Measurements from ENCODE around the gene IKBKG. TPM values are rescaled to one million over a fixed set of nuclear protein-coding genes. Genes with fewer than 3 reads are reported as not detected.
"Not testable (repeated sequence)": the region's sequence is repeated elsewhere in the genome, so short reads cannot be mapped to it uniquely, and the experiment has no call there.

Gene IKBKG
- polyA plus RNA-seq, 4 donors, result 17.7 to 34.9 (median 27.7) TPM

- Histone ChIP-seq H3K36me3 (ENCODE audit: control insufficient read depth in 3 of 3, insufficient read depth in 2 of 3, low read depth in 1 of 3, low read length in 3 of 3) (peaks cover 0 to 41% (median 0%) of the 10 kb centered on the region in 3 donors), H3K27ac (ENCODE audit: low read depth in 1 of 3, low read length in 2 of 3) (no peak overlapping the region)
Observed at GRCh38 chrX:154534526-154535322, 12.7 kb upstream of the IKBKG start.

GRCh38 chrX:154535892-154536291 is 11.5 kb upstream of the IKBKG start:
- Histone ChIP-seq H3K9me3 (ENCODE audit: control insufficient read depth in 2 of 2, insufficient read depth in 1 of 2, low read depth in 1 of 2, low read length in 1 of 2) (no peaks in the 10 kb centered on the region), H3K27ac (ENCODE audit: low read depth in 1 of 3, low read length in 2 of 3) (no peak overlapping the region), H3K4me3 (ENCODE audit: low read depth in 1 of 3, low read length in 3 of 3) (no peak overlapping the region), H3K4me1 (ENCODE audit: control insufficient read depth in 3 of 3, insufficient read depth in 2 of 3, low read depth in 1 of 3, low read length in 2 of 3) (peaks cover 0 to 11% (median 0%) of the 10 kb centered on the region in 3 donors), H3K27me3 (ENCODE audit: control insufficient read depth in 3 of 3, insufficient read depth in 3 of 3, low read length in 3 of 3) (no peaks in the 10 kb centered on the region), H3K36me3 (ENCODE audit: control insufficient read depth in 3 of 3, insufficient read depth in 2 of 3, low read depth in 1 of 3, low read length in 3 of 3) (peaks cover 0 to 39% (median 0%) of the 10 kb centered on the region in 3 donors)
- DNase-seq (no peak), FAIRE-seq (no peak)
- 83 to 85% (median 84%) methylated on average over 5 to 9 of the region's 9 CpGs for WGBS, 3 donors

More at GRCh38 chrX:154534526-154535322, 12.7 kb upstream of the IKBKG start:
- Histone ChIP-seq H3K4me3 (ENCODE audit: low read depth in 1 of 3, low read length in 3 of 3) (no peak overlapping the region), H3K27me3 (ENCODE audit: control insufficient read depth in 3 of 3, insufficient read depth in 3 of 3, low read length in 3 of 3) (no peaks in the 10 kb centered on the region), H3K9me3 (ENCODE audit: control insufficient read depth in 2 of 2, insufficient read depth in 1 of 2, low read depth in 1 of 2, low read length in 1 of 2) (no peaks in the 10 kb centered on the region), H3K4me1 (ENCODE audit: control insufficient read depth in 3 of 3, insufficient read depth in 2 of 3, low read depth in 1 of 3, low read length in 2 of 3) (peaks cover 0 to 15% (median 0%) of the 10 kb centered on the region in 3 donors)
- 24 to 31% (median 24%) methylated on average over 26 to 34 of the region's 34 CpGs for WGBS, 3 donors
- FAIRE-seq, result no peak
- peak; percentile 74 to 81 for DNase-seq

GRCh38 chrX:154539077-154539476 is 8.3 kb upstream of the IKBKG start:
- Histone ChIP-seq H3K9me3 (ENCODE audit: control insufficient read depth in 2 of 2, insufficient read depth in 1 of 2, low read depth in 1 of 2, low read length in 1 of 2) (no peaks in the 10 kb centered on the region), H3K27me3 (ENCODE audit: control insufficient read depth in 3 of 3, insufficient read depth in 3 of 3, low read length in 3 of 3) (no peaks in the 10 kb centered on the region), H3K36me3 (ENCODE audit: control insufficient read depth in 3 of 3, insufficient read depth in 2 of 3, low read depth in 1 of 3, low read length in 3 of 3) (peaks cover 0 to 30% (median 0%) of the 10 kb centered on the region in 3 donors), H3K27ac (ENCODE audit: low read depth in 1 of 3, low read length in 2 of 3) (no peak overlapping the region), H3K4me3 (ENCODE audit: low read depth in 1 of 3, low read length in 3 of 3) (no peak overlapping the region), H3K4me1 (ENCODE audit: control insufficient read depth in 3 of 3, insufficient read depth in 2 of 3, low read depth in 1 of 3, low read length in 2 of 3) (peaks cover 0 to 3% (median 0%) of the 10 kb centered on the region in 3 donors)
- DNase-seq (no peak), FAIRE-seq (no peak)
- WGBS, 3 donors, result 82 to 90% (median 84%) methylated on average over 8 of the region's 8 CpGs

GRCh38 chrX:154540365-154540764 is 7.1 kb upstream of the IKBKG start:
- 81 to 92% (median 88%) methylated on average over 5 to 7 of the region's 7 CpGs for WGBS, 3 donors
- not testable (repeated sequence) for H3K4me3 ChIP-seq (ENCODE audit: low read depth in 1 of 3, low read length in 3 of 3); H3K27me3 ChIP-seq (ENCODE audit: control insufficient read depth in 3 of 3, insufficient read depth in 3 of 3, low read length in 3 of 3); FAIRE-seq; H3K4me1 ChIP-seq (ENCODE audit: control insufficient read depth in 3 of 3, insufficient read depth in 2 of 3, low read depth in 1 of 3, low read length in 2 of 3); H3K9me3 ChIP-seq (ENCODE audit: control insufficient read depth in 2 of 2, insufficient read depth in 1 of 2, low read depth in 1 of 2, low read length in 1 of 2); H3K27ac ChIP-seq (ENCODE audit: low read depth in 1 of 3, low read length in 2 of 3); DNase-seq
- peaks cover 0 to 26% (median 0%) of the 10 kb centered on the region in 3 donors for H3K36me3 ChIP-seq (ENCODE audit: control insufficient read depth in 3 of 3, insufficient read depth in 2 of 3, low read depth in 1 of 3, low read length in 3 of 3)

GRCh38 chrX:154540897-154541535 is 6.4 kb upstream of the IKBKG start:
- DNase-seq (no peak), FAIRE-seq (no peak)
- peaks cover 0 to 20% (median 0%) of the 10 kb centered on the region in 3 donors for H3K36me3 ChIP-seq (ENCODE audit: control insufficient read depth in 3 of 3, insufficient read depth in 2 of 3, low read depth in 1 of 3, low read length in 3 of 3)
- no peaks in the 10 kb centered on the region for H3K27me3 ChIP-seq (ENCODE audit: control insufficient read depth in 3 of 3, insufficient read depth in 3 of 3, low read length in 3 of 3)
- no peak overlapping the region for H3K4me3 ChIP-seq (ENCODE audit: low read depth in 1 of 3, low read length in 3 of 3)
- peaks cover 0 to 2% (median 0%) of the 10 kb centered on the region in 3 donors for H3K4me1 ChIP-seq (ENCODE audit: control insufficient read depth in 3 of 3, insufficient read depth in 2 of 3, low read depth in 1 of 3, low read length in 2 of 3)
- 85 to 91% (median 86%) methylated on average over 16 to 19 of the region's 19 CpGs for WGBS, 3 donors
- H3K27ac ChIP-seq (ENCODE audit: low read depth in 1 of 3, low read length in 2 of 3), result peak overlapping the region in 1 of 3 donors; percentile 67
- H3K9me3 ChIP-seq (ENCODE audit: control insufficient read depth in 2 of 2, insufficient read depth in 1 of 2, low read depth in 1 of 2, low read length in 1 of 2), result no peaks in the 10 kb centered on the region

- Histone ChIP-seq H3K4me1 (ENCODE audit: control insufficient read depth in 3 of 3, insufficient read depth in 2 of 3, low read depth in 1 of 3, low read length in 2 of 3) (peaks cover 0 to 5% (median 0%) of the 10 kb centered on the region in 3 donors), H3K27ac (ENCODE audit: low read depth in 1 of 3, low read length in 2 of 3) (peak overlapping the region in 1 of 3 donors; percentile 67), H3K4me3 (ENCODE audit: low read depth in 1 of 3, low read length in 3 of 3) (no peak overlapping the region), H3K36me3 (ENCODE audit: control insufficient read depth in 3 of 3, insufficient read depth in 2 of 3, low read depth in 1 of 3, low read length in 3 of 3) (peaks cover 0 to 20% (median 0%) of the 10 kb centered on the region in 3 donors), H3K27me3 (ENCODE audit: control insufficient read depth in 3 of 3, insufficient read depth in 3 of 3, low read length in 3 of 3) (no peaks in the 10 kb centered on the region), H3K9me3 (ENCODE audit: control insufficient read depth in 2 of 2, insufficient read depth in 1 of 2, low read depth in 1 of 2, low read length in 1 of 2) (no peaks in the 10 kb centered on the region)
- DNase-seq (no peak), FAIRE-seq (no peak)
- WGBS, 3 donors, result 70 to 94% (median 75%) methylated on average over 5 of the region's 5 CpGs
Observed at GRCh38 chrX:154541589-154541895, 5.9 kb upstream of the IKBKG start.

- no peak for FAIRE-seq
- DNase-seq, result no peak
- Histone ChIP-seq H3K9me3 (ENCODE audit: control insufficient read depth in 2 of 2, insufficient read depth in 1 of 2, low read depth in 1 of 2, low read length in 1 of 2) (no peaks in the 10 kb centered on the region), H3K27ac (ENCODE audit: low read depth in 1 of 3, low read length in 2 of 3) (peak overlapping the region in 1 of 3 donors; percentile 67), H3K4me3 (ENCODE audit: low read depth in 1 of 3, low read length in 3 of 3) (no peak overlapping the region), H3K27me3 (ENCODE audit: control insufficient read depth in 3 of 3, insufficient read depth in 3 of 3, low read length in 3 of 3) (no peaks in the 10 kb centered on the region), H3K4me1 (ENCODE audit: control insufficient read depth in 3 of 3, insufficient read depth in 2 of 3, low read depth in 1 of 3, low read length in 2 of 3) (peaks cover 0 to 5% (median 0%) of the 10 kb centered on the region in 3 donors), H3K36me3 (ENCODE audit: control insufficient read depth in 3 of 3, insufficient read depth in 2 of 3, low read depth in 1 of 3, low read length in 3 of 3) (peaks cover 0 to 20% (median 0%) of the 10 kb centered on the region in 3 donors)
- WGBS, 3 donors, result 61 to 63% (median 62%) methylated on average over 7 to 12 of the region's 12 CpGs
Observed at GRCh38 chrX:154541896-154542722, 5.3 kb upstream of the IKBKG start.

Measured in small intestine (tissue), 7 donors.